Measurements from ENCODE around the gene SPATS1. TPM values are rescaled to one million over a fixed set of nuclear protein-coding genes. Genes with fewer than 3 reads are reported as not detected.

Gene SPATS1
- total RNA-seq, 4 donors from 2014 or later, result not detected

- peaks cover 25 to 39% (median 35%) of the 10 kb centered on the region in 4 donors for H3K4me1 ChIP-seq
- H3K9me3 ChIP-seq, result no peaks in the 10 kb centered on the region
- 2% methylated on average over 6 of the region's 10 CpGs for WGBS
- no peaks in the 10 kb centered on the region for H3K27me3 ChIP-seq
- H3K27ac ChIP-seq (replicated peaks in 1 of 4), result peak overlapping the region; percentile 95 to 99 (median 98)
- DNase-seq (ENCODE audit: extremely low spot score), result no peak
- peak overlapping the region; percentile 75 to 96 (median 90) for H3K4me3 ChIP-seq
- no peak for TF ChIP-seq EP300 (IDR thresholded peaks at IDR 0.05)
- TF ChIP-seq CTCF (IDR thresholded peaks at IDR 0.05), result no peak
- TF ChIP-seq POLR2AphosphoS5 (IDR thresholded peaks at IDR 0.05), result no peak
- TF ChIP-seq POLR2A (IDR thresholded peaks at IDR 0.05; ENCODE audit: low read depth), result no peak
- H3K36me3 ChIP-seq, result peaks cover 6 to 25% (median 17%) of the 10 kb centered on the region in 4 donors
- intact Hi-C loops (cut with DNase I), result no loop called here
Observed at GRCh38 chr6:44388135-44388487, 45.7 kb downstream of the SPATS1 start.

GRCh38 chr6:44388887-44389286 is 46.4 kb downstream of the SPATS1 start:
- no peak for DNase-seq (ENCODE audit: extremely low spot score)
- 62% methylated on average over 5 of the region's 5 CpGs for WGBS
- Histone ChIP-seq H3K36me3 (peaks cover 14 to 33% (median 25%) of the 10 kb centered on the region in 4 donors), H3K4me1 (peaks cover 25 to 39% (median 35%) of the 10 kb centered on the region in 4 donors), H3K27ac (replicated peaks in 1 of 4) (no peak overlapping the region), H3K27me3 (no peaks in the 10 kb centered on the region), H3K4me3 (peak overlapping the region; percentile 75 to 96 (median 90)), H3K9me3 (no peaks in the 10 kb centered on the region)
- intact Hi-C loops (cut with DNase I), result no loop called here
- TF ChIP-seq EP300 (IDR thresholded peaks at IDR 0.05) (no peak), CTCF (IDR thresholded peaks at IDR 0.05) (no peak), POLR2AphosphoS5 (IDR thresholded peaks at IDR 0.05) (no peak), POLR2A (IDR thresholded peaks at IDR 0.05; ENCODE audit: low read depth) (no peak)

GRCh38 chr6:44390158-44390683 is 47.8 kb downstream of the SPATS1 start:
- no peak for DNase-seq (ENCODE audit: extremely low spot score)
- intact Hi-C loops (cut with DNase I), result no loop called here
- Histone ChIP-seq H3K4me1 (peaks cover 25 to 39% (median 35%) of the 10 kb centered on the region in 4 donors), H3K36me3 (peaks cover 20 to 46% (median 37%) of the 10 kb centered on the region in 4 donors), H3K27me3 (no peaks in the 10 kb centered on the region), H3K27ac (replicated peaks in 1 of 4) (no peak overlapping the region), H3K9me3 (no peaks in the 10 kb centered on the region), H3K4me3 (no peak overlapping the region)
- no peak for TF ChIP-seq CTCF (IDR thresholded peaks at IDR 0.05)
- TF ChIP-seq POLR2A (IDR thresholded peaks at IDR 0.05; ENCODE audit: low read depth), result no peak
- TF ChIP-seq EP300 (IDR thresholded peaks at IDR 0.05), result no peak
- no peak for TF ChIP-seq POLR2AphosphoS5 (IDR thresholded peaks at IDR 0.05)
- 71% methylated on average over 1 of the region's 1 CpG for WGBS

Other genes starting within 250 kb of the SPATS1 start
- gene MRPL14, start 215.2 kb upstream of the SPATS1 start, total RNA-seq, result 10 to 100 TPM; 30.3 to 44.2 (median 41.1) TPM
- gene TMEM63B, start 215.1 kb upstream of the SPATS1 start, total RNA-seq, result 10 to 100 TPM; 18.2 to 31.1 (median 23.3) TPM
- gene CAPN11, start 183.8 kb upstream of the SPATS1 start, total RNA-seq, result under 1 TPM in 3 of 4 donors, not detected in 1; 0.39 to 0.83 (median 0.50) TPM
- not detected for gene MYMX, start 125.7 kb upstream of the SPATS1 start, total RNA-seq
- gene SLC29A1, start 119.1 kb upstream of the SPATS1 start, total RNA-seq, result 100 to 1,000 TPM in 3 of 4 donors, 10 to 100 TPM in 1; 68.9 to 159 (median 138) TPM
- gene HSP90AB1, start 95.5 kb upstream of the SPATS1 start, total RNA-seq, result 100 to 1,000 TPM; 356 to 729 (median 499) TPM
- gene SLC35B2, start 85.1 kb upstream of the SPATS1 start, total RNA-seq, result 10 to 100 TPM; 22.8 to 37.9 (median 32.6) TPM
- gene NFKBIE, start 77.1 kb upstream of the SPATS1 start, total RNA-seq, result 10 to 100 TPM in 1 of 4 donors, 1 to 10 TPM in 3; 7.0 to 10.4 (median 8.5) TPM
- under 1 TPM; 0.39 to 0.98 (median 0.46) TPM for gene TMEM151B, start 72.2 kb upstream of the SPATS1 start, total RNA-seq
- gene AARS2, start 29.3 kb upstream of the SPATS1 start, total RNA-seq, result 10 to 100 TPM in 1 of 4 donors, 1 to 10 TPM in 3; 6.6 to 10.2 (median 7.8) TPM
- gene CDC5L, start 45.1 kb downstream of the SPATS1 start, total RNA-seq, result 10 to 100 TPM; 18.4 to 25.4 (median 21.9) TPM